DMS79 treated with DMSO at 0.1 percent for 48 hours (cell line): Measurements from ENCODE around the gene DCK.
"Not testable (repeated sequence)": the region's sequence is repeated elsewhere in the genome, so short reads cannot be mapped to it uniquely, and the experiment has no call there.

ENCODE experiments used
- DNase-seq: peaks from one replicate; lab custom pipeline; 2025; lab: John Stamatoyannopoulos, UW

The DCK gene

DNA sequence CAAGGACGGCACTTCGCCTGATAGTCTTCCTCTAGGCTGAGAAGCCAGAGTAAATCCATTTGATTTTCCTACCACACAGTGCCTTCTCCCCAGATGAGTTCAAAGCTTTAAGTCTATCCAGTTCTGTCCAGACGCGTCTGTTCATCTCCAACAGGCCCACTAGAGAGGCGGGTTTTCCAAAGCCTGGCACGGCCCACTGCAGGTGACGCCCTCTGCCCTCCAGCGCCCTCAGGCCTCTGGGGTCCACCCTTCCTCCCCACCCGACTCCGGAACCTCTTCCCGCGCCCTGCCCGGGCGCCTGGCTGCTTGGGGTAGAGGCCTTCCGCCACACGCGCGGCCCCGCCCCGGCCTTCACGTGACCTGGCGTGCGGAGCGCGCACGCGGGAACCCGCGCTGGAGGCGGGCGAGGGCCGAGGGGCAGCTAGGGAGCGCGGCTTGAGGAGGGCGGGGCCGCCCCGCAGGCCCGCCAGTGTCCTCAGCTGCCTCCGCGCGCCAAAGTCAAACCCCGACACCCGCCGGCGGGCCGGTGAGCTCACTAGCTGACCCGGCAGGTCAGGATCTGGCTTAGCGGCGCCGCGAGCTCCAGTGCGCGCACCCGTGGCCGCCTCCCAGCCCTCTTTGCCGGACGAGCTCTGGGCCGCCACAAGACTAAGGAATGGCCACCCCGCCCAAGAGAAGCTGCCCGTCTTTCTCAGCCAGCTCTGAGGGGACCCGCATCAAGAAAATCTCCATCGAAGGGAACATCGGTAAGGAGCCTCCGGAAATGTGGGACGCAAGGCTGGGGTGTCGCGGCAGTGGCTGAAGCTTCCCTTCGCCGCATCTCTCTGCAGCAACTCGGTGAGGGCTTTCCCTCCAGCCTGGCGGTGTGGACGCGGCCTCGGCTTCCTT, at the start of gene DCK:
Gene DCK, plus strand, starts transcription at position 469 of the 888 bp plus-strand sequence. Its CDS starts 187 bp downstream, at position 656.
- peak; percentile 71 for DNase-seq

DNA sequence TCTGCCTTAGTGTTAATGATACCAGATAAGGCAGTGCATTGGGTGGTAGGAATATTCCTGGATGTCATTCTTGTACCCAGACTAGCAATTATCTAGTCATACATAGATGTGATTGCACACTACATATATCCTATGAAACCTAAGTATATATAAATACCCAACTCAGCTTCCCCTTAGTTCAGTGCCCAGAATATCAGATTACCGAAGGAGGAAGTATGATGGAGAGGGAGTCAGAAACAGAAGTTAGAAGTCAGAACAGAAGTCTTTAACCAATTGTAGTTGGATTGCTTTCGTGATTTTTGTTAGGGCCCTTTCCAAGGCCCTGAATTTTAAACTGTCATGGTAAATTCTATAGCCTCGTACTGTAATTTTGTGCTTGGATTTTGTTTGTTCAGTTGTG, 48.4 kb upstream of the DCK start:
- DNase-seq: no peak

DNA sequence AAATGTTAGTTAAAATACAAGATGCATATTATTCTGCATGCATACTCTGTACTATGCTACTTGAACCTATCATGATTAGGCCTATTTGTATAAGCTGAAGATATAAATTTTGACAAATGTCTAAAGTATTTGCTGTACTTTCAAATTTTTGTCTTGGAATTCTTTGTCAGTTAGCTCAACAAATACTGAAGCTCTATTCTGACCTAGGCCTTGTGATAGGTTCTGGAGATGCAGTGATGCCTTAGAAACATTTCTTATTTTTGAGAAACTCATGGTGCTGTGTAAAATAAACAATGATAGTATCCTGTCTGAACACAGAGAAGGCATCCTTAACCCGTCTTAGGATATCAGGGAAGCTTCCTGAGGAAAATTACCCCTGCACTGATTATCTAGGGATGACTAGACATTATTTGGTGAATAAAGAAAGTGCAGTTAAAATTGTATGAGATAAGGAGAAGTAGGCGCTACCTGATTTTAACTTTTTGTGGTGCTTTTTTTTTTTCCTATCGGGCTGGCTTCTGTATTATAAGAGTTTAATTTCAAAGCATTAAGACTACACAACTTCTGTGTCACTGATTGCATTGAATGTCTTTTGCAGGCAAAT, 47.9 kb upstream of the DCK start:
- DNase-seq: no peak

DNA sequence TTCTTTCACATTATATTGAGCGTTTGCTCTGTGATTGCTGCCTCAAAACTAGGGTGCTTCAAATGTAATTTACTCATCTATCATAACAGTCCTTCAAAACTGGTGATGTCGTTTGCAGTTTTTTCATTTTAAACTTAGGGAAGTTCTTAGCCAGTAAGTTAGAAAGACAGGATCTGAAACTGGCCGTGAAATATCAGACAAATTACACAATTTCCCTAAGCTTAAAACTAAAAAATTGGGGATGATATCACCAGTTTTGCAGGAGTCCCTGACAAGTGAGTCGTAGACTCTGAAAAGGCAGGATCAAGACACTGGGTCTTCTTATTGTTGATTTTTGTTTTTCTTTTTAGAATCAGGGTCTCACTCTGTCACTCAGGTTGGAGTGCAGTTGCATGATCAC, 46.5 kb upstream of the DCK start:
- DNase-seq: no peak

- DNase-seq: no peak
Observed at GRCh38 chr4:70948665-70949260, 44.7 kb upstream of the DCK start.

- no peak for DNase-seq
Observed at GRCh38 chr4:70954032-70954431, 39.4 kb upstream of the DCK start.

DNA sequence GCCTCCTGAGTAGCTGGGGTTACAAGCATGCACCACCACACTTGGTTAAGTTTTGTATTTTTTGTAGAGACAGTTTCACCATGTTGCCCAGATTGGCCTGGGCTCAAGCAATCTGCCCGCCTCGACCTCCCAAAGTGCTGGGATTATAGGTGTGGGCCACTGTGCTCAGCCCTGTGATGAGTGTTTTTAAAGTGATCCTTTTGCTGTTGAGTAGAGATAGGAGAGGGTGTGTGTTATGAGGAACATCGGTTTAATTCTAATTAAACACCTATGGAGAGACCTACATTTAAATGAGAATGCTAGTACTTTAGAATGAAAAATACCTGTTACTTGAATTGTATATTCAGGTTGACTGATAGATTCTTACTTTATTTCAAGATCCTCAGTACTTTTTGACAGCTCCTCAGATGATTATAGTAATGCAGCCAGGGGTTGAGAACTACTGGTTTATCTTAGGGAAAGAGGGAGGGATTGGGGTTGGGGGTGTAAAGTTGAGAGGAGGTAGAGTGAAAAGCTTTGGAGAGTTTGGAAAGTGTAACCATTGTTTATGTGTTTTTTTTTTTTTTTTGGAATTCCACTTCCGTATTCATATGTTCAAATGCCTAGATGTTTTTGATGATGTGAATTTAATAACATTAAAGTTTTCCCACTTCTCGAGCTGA, 36.8 kb upstream of the DCK start:
- no peak for DNase-seq

DNA sequence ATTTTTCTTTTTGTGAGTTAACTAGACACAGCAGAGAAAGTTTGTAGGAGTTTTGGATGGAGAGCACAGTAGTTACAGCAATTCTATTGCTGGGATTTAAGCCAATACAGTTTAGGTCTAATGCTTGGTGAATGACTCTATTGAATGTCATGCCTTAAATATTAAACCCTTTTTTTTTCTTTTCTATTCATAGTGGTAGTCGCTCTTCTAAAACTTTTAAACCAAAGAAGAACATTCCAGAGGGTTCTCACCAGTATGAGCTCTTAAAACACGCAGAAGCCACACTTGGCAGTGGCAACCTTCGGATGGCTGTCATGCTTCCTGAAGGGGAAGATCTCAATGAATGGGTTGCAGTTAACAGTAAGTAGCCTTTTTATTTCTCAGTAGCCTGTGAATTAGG, 34.8 kb upstream of the DCK start:
- DNase-seq: no peak

DNA sequence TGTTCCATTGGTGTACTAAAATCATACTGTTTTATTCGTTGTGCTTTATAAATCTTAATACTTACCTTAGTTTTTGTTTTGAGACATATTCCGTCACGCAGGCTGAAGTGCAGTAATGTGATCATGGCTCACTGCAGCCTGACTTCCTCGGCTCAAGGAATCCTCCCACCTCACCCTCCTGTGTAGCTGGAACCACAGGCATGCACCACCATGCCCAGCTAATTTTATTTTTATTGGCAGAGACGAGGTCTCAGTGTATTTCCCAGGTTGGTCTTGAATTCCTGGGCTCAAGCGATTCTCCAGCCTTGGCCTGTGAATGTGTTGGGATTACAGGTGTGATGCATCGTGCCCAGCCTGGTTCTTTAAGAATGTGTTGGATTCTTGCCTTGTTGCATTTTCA, 24.4 kb upstream of the DCK start:
- DNase-seq: no peak

DNA sequence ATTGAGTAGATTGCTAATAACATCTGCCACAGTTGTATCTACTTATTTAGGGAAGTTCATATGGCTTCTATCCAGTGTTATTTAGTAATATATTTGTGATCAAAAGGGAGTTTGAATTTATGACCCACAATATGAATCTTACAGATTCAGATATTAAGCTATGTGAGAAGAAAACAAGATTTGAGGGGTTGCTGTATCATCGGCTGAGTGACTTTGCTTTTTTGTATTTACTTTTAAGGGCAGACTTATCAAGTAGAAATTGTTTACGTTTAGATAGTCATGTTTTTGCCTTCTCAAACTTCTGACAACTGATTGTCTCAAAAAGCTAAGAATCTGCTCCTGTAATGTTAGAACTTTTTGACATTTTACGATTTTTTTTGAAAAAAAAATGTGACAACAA, 17.2 kb upstream of the DCK start:
- DNase-seq: no peak

DNA sequence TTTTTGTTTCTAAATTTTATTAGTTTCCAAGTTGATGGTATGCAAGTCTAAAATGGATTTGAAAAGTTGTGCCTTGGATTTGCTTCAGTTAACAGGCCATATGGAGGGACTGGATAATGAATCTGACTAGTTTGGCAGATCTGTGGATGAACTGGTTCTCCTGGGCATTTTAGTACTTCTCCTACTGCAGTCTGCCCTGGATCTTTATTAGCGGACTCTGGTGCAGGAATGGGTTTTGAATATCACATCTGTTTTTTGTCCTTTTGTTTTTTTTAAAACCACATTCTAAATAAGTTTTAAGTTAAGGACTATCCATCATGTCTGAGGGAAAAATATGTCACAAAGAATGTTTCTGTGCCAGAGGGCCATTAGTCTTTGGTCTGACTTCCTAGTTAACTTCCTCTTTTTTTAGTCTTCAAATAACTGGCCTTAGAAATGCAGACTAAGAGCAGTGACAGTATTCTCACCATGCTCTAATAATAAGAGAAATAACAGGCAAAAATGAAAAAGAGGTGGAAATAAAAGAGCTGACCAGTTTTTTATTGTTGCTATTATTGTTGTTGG, 13.9 kb upstream of the DCK start:
- no peak for DNase-seq

GRCh38 chr4:70980196-70980595, 13.3 kb upstream of the DCK start:
- DNase-seq: no peak

- DNase-seq: no peak
Observed at GRCh38 chr4:70984106-70984505, 9.3 kb upstream of the DCK start.

DNA sequence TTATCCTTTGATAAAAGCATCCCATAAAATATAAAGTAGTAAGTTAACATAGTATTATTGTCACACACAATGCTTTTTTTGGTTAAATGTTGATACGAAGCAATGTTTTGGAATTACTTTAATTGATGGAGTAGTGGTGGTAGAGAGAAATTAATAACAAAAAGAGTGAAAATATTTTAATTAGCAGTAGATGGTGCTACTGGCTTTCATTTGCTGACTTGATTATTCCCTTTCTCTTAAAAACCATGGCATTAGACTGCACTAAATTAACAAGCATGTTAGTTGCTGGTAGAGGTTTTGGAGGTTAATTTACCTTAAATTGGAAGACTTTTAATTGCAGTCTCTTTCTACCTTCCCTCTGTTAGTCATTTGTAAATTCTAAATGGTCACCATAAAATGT, 8.9 kb upstream of the DCK start:
- DNase-seq: no peak

DNA sequence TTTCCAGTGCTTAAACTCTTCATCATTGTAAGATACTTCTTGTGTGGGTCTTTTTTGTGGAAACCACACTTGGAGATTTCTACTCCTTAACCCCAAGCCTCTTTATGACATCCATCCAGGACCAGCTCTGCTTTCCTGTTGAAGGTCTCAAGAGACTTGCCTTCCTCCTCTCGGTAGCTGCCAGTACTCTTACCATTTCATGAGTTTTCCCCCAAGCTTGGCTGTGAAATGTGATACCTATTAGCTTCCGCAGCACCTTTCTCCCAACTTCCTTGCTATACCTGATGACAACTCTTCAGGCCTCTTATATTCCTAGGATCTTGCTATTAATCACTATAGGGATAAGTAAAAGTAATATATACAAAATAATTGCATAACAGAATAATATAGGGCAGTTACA, 1.9 kb upstream of the DCK start:
- DNase-seq: no peak

- peak; percentile 27 for DNase-seq
Observed at GRCh38 chr4:70992391-70992881, 1.0 kb upstream of the DCK start.

DNA sequence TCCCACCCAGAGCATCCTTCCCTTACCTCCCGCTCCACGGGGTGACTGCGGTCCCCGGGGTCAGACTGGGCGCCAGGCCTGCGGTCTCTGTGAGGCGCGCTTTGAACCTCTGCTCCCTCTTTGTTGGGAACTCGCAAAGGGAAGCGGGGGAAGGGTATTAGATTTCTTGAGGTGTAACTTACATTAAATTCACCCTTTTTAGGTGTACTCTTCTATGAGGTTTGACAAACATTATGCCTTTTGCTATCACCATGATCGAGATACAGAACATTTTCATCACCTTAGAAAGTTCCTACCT, 569 bp downstream of the DCK start:
- peak; percentile 29 for DNase-seq

- no peak for DNase-seq
Observed at GRCh38 chr4:70994387-70995099, 1.1 kb downstream of the DCK start.

DNA sequence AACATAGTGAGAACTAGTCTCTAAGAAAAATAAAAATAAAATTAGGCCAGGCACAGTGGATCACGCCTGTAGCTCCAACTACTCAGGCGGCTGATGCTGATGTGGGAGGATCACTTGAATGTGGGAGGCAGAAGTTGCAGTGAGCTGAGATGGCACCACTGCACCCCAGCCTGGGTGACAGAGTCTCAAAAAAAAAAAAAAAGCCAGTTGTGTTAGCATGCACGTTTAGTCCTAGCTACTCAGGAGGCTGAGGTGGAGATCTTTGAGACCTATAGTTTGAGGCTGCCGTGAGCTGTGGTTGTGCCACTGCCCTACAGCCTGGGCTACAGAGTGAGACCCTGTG, 2.5 kb downstream of the DCK start:
- DNase-seq: no peak

DNA sequence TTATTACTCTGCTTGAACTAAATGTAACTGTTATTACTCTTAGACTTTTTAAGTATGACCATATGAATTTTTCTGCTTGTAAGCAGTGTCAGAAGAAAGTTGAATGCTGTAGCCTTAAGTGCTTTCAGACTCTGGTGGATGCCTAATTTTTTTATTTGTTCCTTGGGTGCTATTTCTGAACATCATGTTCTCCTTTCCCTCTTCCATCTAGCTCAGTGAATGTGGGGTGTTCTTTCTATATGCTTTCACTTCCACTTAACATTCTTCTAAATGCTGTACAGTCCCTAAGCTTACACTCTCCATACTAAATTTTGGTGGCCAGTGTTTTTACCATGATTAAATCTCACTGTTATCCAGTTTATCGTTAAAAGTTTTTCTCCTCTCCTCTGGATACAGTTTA, 3.6 kb downstream of the DCK start:
- DNase-seq: no peak

- no peak for DNase-seq
Observed at GRCh38 chr4:70997546-70997945, 4.1 kb downstream of the DCK start.

- DNase-seq: not testable (repeated sequence)
Observed at GRCh38 chr4:70999639-71000038, 6.2 kb downstream of the DCK start.
